Tibial artery (tissue), 4 donors: ENCODE measurements around the gene MFF.

ENCODE experiments used
- DNase-seq, 2 donors: peaks; one replicate each; pipeline ENCODE4 v3.0.0-alpha.2; 2019
- H3K27ac ChIP-seq, 2 donors: fragments of 200-600 bp; sonication (generic) in 1 of 2; 1 replicate in 1 of 2; 2 replicates in 1 of 2; pipeline ENCODE4 v1.5.1; 2018 to 2019; ENCODE audit warnings: mild to moderate bottlenecking in 1 of 2
- H3K27me3 ChIP-seq, 2 donors: fragments of 200-600 bp; sonication (generic) in 1 of 2; one replicate each; pipeline versions ENCODE4 v1.5.1 to v1.6.0; 2016 to 2019
- H3K36me3 ChIP-seq, 3 donors: fragments of 200-600 bp; sonication (generic) in 2 of 3; one replicate each; pipeline ENCODE4 v1.5.1; 2016 to 2019; ENCODE audit warnings: mild to moderate bottlenecking in 2 of 3
- H3K4me1 ChIP-seq, 4 donors: fragments of 200-600 bp; sonication (generic) in 2 of 4; 1 replicate in 3 of 4; 2 replicates in 1 of 4; pipeline ENCODE4 v1.5.1; 2016 to 2019
- H3K4me3 ChIP-seq, 2 donors: fragments of 200-600 bp; sonication (generic) in 1 of 2; 1 replicate in 1 of 2; 2 replicates in 1 of 2; pipeline ENCODE4 v1.5.1; 2018 to 2019; ENCODE audit warnings: mild to moderate bottlenecking in 2 of 2
- H3K9me3 ChIP-seq, 3 donors: fragments of 200-600 bp; sonication (generic) in 1 of 3; one replicate each; pipeline ENCODE4 v1.5.1; 2016 to 2019
- intact Hi-C: fragments of 100-400 bp; cut with DNase I; formaldehyde crosslinking; loops from one replicate; pipeline ENCODE4 v1.15.0; 2023; ENCODE audit warnings: low total_unique reads
- TF ChIP-seq, protein P1 (sequence below), 2 experiments: fragments of 200-600 bp in 1 of 2; fragments of 450-650 bp in 1 of 2; IDR thresholded peaks; one replicate each; pipeline ENCODE4 v1.5.1; 2017 to 2019; ENCODE audit warnings: antibody characterized with exemption in 2 of 2, mild to moderate bottlenecking in 1 of 2, moderate library complexity in 1 of 2

MFF gene

DNA sequence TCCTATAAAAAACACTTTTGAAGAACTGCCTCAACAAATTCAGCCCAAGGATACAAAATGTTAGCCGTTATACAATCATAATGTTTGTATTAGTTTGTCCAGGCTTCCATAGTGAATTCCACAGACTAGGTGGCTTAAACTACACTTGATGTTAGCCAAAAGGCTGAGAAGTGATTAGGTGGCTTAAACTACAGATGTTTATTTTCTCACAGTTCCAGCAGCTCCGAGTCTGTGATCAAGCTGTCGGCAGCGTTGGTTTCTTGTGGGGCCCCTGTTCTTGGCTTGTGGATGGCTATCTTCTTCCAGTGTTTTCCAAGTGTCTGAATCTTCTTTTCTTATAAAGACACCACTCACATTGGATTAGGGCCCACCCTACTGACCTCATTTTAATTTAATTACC lies 31.5 kb upstream of the MFF start:
- intact Hi-C loops = no loop called here
- no peaks in the 10 kb centered on the region for H3K36me3 ChIP-seq
- no peaks in the 10 kb centered on the region for H3K9me3 ChIP-seq
- no peak overlapping the region for H3K4me3 ChIP-seq
- no peak for DNase-seq
- H3K4me1 ChIP-seq = no peaks in the 10 kb centered on the region
- no peaks in the 10 kb centered on the region for H3K27me3 ChIP-seq
- TF ChIP-seq, protein P1, sequence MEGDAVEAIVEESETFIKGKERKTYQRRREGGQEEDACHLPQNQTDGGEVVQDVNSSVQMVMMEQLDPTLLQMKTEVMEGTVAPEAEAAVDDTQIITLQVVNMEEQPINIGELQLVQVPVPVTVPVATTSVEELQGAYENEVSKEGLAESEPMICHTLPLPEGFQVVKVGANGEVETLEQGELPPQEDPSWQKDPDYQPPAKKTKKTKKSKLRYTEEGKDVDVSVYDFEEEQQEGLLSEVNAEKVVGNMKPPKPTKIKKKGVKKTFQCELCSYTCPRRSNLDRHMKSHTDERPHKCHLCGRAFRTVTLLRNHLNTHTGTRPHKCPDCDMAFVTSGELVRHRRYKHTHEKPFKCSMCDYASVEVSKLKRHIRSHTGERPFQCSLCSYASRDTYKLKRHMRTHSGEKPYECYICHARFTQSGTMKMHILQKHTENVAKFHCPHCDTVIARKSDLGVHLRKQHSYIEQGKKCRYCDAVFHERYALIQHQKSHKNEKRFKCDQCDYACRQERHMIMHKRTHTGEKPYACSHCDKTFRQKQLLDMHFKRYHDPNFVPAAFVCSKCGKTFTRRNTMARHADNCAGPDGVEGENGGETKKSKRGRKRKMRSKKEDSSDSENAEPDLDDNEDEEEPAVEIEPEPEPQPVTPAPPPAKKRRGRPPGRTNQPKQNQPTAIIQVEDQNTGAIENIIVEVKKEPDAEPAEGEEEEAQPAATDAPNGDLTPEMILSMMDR (IDR thresholded peaks at IDR 0.05) = no peak
- H3K27ac ChIP-seq = no peak overlapping the region

DNA sequence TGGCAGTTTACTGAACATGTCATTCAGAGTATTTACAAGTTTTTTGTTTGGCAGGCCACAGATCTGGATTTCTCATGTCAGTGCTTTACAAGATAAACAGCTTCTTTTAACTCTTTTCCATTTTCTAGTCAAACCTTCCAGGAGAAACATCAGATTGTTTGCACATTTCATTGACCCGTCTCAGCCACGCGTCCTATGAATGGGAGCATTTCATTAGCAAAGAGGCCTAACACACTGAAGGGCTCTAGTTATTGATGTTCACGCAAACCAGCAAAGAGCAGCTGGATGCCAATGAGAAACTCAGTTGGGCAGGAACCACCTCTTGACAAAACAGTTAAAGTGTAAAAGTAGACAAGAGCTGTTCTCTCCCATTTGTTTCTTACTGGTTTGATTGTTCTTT lies 29.2 kb upstream of the MFF start:
- no peaks in the 10 kb centered on the region for H3K36me3 ChIP-seq
- intact Hi-C loops = no loop called here

DNA sequence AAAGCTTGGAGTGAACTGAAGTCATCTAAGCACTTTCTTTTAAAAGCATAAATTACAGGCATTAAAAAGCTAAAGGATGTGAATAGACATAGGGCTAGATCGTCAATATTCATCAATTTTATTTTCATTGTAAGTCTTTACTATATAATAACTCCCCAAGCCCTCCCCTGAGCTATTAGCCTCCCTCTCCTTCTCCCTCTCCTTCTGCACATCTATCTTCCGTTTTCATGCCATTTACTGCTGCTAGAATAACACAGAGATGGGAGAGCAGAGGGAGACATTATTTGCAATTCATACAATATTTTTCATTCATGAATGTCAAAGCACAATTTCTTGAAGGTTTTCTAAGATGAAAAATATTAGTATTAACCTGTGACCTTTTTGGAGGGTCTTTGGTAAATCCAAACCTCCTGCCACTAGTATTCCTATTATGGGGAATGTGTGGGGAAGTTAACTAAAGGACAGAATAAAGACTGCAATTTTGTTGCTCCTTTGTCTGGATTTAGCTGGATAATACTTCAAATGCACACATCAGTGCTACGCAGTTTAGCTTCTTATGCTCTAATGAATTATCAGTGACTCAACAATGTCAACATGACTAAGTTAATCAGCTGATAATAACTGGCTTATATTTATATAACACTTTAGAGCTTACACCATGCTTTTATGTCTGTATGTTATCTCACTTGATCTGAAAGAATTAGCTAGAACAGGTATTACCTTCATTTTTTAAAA lies 28.2 kb upstream of the MFF start:
- TF ChIP-seq, protein P1 (IDR thresholded peaks at IDR 0.05) = no peak
- Histone ChIP-seq H3K4me3 (no peak overlapping the region), H3K36me3 (no peaks in the 10 kb centered on the region), H3K4me1 (no peaks in the 10 kb centered on the region), H3K27ac (no peak overlapping the region), H3K9me3 (no peaks in the 10 kb centered on the region), H3K27me3 (no peaks in the 10 kb centered on the region)
- DNase-seq = no peak
- intact Hi-C loops = no loop called here

More for the DNA sequence above, 29.2 kb upstream of the MFF start:
- Histone ChIP-seq H3K27me3 (no peaks in the 10 kb centered on the region), H3K4me1 (no peaks in the 10 kb centered on the region), H3K27ac (no peak overlapping the region), H3K9me3 (no peaks in the 10 kb centered on the region), H3K4me3 (no peak overlapping the region)
- no peak for DNase-seq
- TF ChIP-seq, protein P1 (IDR thresholded peaks at IDR 0.05) = no peak

DNA sequence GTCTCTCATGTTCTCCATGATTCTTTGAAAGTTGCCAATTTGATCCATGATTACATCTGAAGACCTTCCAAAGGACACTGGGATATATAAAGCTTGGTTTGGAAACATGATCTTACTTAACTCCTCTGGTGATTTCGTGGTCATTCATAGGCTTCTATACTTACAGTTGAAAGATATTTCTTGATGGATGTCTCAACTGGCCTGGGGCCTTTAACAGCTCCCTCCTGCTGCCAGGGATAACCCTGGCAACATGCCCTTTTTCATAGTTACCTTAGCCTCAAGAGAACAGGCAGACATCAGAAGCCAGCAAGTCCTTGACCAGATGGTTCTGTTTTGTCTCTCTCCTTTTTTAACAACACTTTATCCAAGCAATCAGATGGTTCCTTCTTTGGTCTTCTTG lies 23.5 kb upstream of the MFF start:
- no peaks in the 10 kb centered on the region for H3K9me3 ChIP-seq
- TF ChIP-seq, protein P1 (IDR thresholded peaks at IDR 0.05) = no peak
- no peaks in the 10 kb centered on the region for H3K4me1 ChIP-seq
- H3K4me3 ChIP-seq = no peak overlapping the region
- no peak for DNase-seq
- H3K27me3 ChIP-seq = no peaks in the 10 kb centered on the region
- intact Hi-C loops = no loop called here
- no peak overlapping the region for H3K27ac ChIP-seq
- no peaks in the 10 kb centered on the region for H3K36me3 ChIP-seq

DNA sequence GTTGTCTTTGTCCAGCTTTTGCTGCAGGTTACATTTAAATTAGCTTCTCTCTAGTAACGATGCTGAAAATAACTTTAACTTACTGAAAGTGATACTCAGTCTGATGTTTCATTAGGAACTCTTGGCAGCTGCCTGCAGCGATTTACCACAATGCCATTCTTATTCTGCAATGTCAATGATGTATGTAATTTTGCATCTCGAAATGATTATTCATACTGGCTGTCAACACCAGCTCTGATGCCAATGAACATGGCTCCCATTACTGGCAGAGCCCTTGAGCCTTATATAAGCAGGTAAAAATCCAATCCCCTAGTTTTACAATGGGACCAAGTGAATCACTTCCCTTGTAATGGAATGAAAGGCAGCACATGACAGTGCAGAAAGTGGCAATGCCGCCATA lies 16.3 kb upstream of the MFF start:
- no peak overlapping the region for H3K27ac ChIP-seq
- H3K4me1 ChIP-seq = no peaks in the 10 kb centered on the region
- no peak for DNase-seq
- no peaks in the 10 kb centered on the region for H3K27me3 ChIP-seq
- intact Hi-C loops = no loop called here
- TF ChIP-seq, protein P1 (IDR thresholded peaks at IDR 0.05) = no peak
- no peak overlapping the region for H3K4me3 ChIP-seq
- H3K36me3 ChIP-seq = no peaks in the 10 kb centered on the region
- no peaks in the 10 kb centered on the region for H3K9me3 ChIP-seq

DNA sequence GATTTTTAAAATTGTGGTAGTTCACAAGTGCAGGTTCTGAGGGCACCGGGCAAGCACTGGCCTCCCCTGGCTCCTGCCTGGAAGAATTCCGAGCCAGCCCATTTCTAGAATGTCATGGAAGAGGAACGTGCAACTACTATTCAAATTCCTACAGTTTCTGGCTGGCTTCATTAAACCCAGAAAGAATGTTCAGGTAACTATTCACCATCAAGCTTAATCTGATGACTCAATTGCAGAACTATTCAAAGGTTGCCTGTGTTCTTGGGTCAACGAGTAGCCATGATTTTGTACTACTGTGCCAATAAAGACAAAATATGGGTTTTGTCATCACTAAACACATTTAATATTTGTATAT lies 14.3 kb upstream of the MFF start:
- Histone ChIP-seq H3K9me3 (no peaks in the 10 kb centered on the region), H3K36me3 (no peaks in the 10 kb centered on the region), H3K27me3 (no peaks in the 10 kb centered on the region), H3K27ac (no peak overlapping the region), H3K4me3 (no peak overlapping the region), H3K4me1 (no peaks in the 10 kb centered on the region)
- DNase-seq = no peak
- TF ChIP-seq, protein P1 (IDR thresholded peaks at IDR 0.05) = no peak
- intact Hi-C loops = no loop called here
